ENCODE measurements around the gene HAO1.

Gene HAO1

GRCh38 chr20:7843613-7844012 lies 96.6 kb downstream of the HAO1 start:
- H3F3A ChIP-seq (ENCODE audit: insufficient read depth, low read length) = no peaks in the 10 kb centered on the region
- no peak overlapping the region for H3K27ac ChIP-seq (ENCODE audit: low read length)
- no peaks in the 10 kb centered on the region for H3K9me3 ChIP-seq (replicated peaks; ENCODE audit: insufficient read depth, low read length)
- no peaks in the 10 kb centered on the region for H3K9me2 ChIP-seq (replicated peaks; ENCODE audit: insufficient read depth, low read length)
- TF ChIP-seq CTCF (IDR thresholded peaks at IDR 0.05; ENCODE audit: low read length) = no peak
- TF ChIP-seq EZH2phosphoT487 (IDR thresholded peaks at IDR 0.05; ENCODE audit: low read length) = no peak
- no peak for TF ChIP-seq EZH2 (optimal IDR thresholded peaks at IDR 0.05; ENCODE audit: low read depth, low read length)
- H3K27me3 ChIP-seq (replicated peaks; ENCODE audit: insufficient read depth, low read length) = no peaks in the 10 kb centered on the region
- H4K20me1 ChIP-seq (ENCODE audit: insufficient read depth, low read length) = no peaks in the 10 kb centered on the region
- no peaks in the 10 kb centered on the region for H3K79me2 ChIP-seq (ENCODE audit: low read length)
- H3K9ac ChIP-seq (ENCODE audit: low read length) = no peak overlapping the region
- no peak overlapping the region for H2AFZ ChIP-seq (ENCODE audit: low read length)
- H3K4me2 ChIP-seq (ENCODE audit: low read depth, low read length) = no peak overlapping the region
- H3K36me3 ChIP-seq (replicated peaks; ENCODE audit: insufficient read depth, low read length) = no peaks in the 10 kb centered on the region
- no peaks in the 10 kb centered on the region for H3K4me1 ChIP-seq (ENCODE audit: low read length)
- no peak overlapping the region for H3K4me3 ChIP-seq (ENCODE audit: low read length)
- no peak for DNase-seq

- Histone ChIP-seq H3K4me1 (ENCODE audit: low read length) (no peaks in the 10 kb centered on the region), H4K20me1 (ENCODE audit: insufficient read depth, low read length) (no peaks in the 10 kb centered on the region), H3K9me2 (replicated peaks; ENCODE audit: insufficient read depth, low read length) (no peaks in the 10 kb centered on the region), H3K27ac (ENCODE audit: low read length) (no peak overlapping the region), H3K4me2 (ENCODE audit: low read depth, low read length) (no peak overlapping the region), H3K4me3 (ENCODE audit: low read length) (no peak overlapping the region), H2AFZ (ENCODE audit: low read length) (no peak overlapping the region), H3K36me3 (replicated peaks; ENCODE audit: insufficient read depth, low read length) (no peaks in the 10 kb centered on the region), H3K79me2 (ENCODE audit: low read length) (no peaks in the 10 kb centered on the region), H3K9me3 (replicated peaks; ENCODE audit: insufficient read depth, low read length) (no peaks in the 10 kb centered on the region), H3K9ac (ENCODE audit: low read length) (no peak overlapping the region), H3F3A (ENCODE audit: insufficient read depth, low read length) (no peaks in the 10 kb centered on the region), H3K27me3 (replicated peaks; ENCODE audit: insufficient read depth, low read length) (no peaks in the 10 kb centered on the region)
- TF ChIP-seq EZH2 (optimal IDR thresholded peaks at IDR 0.05; ENCODE audit: low read depth, low read length) (no peak), EZH2phosphoT487 (IDR thresholded peaks at IDR 0.05; ENCODE audit: low read length) (no peak), CTCF (IDR thresholded peaks at IDR 0.05; ENCODE audit: low read length) (no peak)
- no peak for DNase-seq
Measured at GRCh38 chr20:7841971-7842310, 98.3 kb downstream of the HAO1 start.

- no peaks in the 10 kb centered on the region for H3F3A ChIP-seq (ENCODE audit: insufficient read depth, low read length)
- no peak overlapping the region for H3K4me2 ChIP-seq (ENCODE audit: low read depth, low read length)
- H3K4me1 ChIP-seq (ENCODE audit: low read length) = no peaks in the 10 kb centered on the region
- H4K20me1 ChIP-seq (ENCODE audit: insufficient read depth, low read length) = no peaks in the 10 kb centered on the region
- no peaks in the 10 kb centered on the region for H3K27me3 ChIP-seq (replicated peaks; ENCODE audit: insufficient read depth, low read length)
- no peaks in the 10 kb centered on the region for H3K36me3 ChIP-seq (replicated peaks; ENCODE audit: insufficient read depth, low read length)
- no peak for DNase-seq
- no peaks in the 10 kb centered on the region for H3K79me2 ChIP-seq (ENCODE audit: low read length)
- H3K9me3 ChIP-seq (replicated peaks; ENCODE audit: insufficient read depth, low read length) = no peaks in the 10 kb centered on the region
- H3K27ac ChIP-seq (ENCODE audit: low read length) = no peak overlapping the region
- H3K9ac ChIP-seq (ENCODE audit: low read length) = no peak overlapping the region
- H3K4me3 ChIP-seq (ENCODE audit: low read length) = no peak overlapping the region
- no peaks in the 10 kb centered on the region for H3K9me2 ChIP-seq (replicated peaks; ENCODE audit: insufficient read depth, low read length)
- TF ChIP-seq CTCF (IDR thresholded peaks at IDR 0.05; ENCODE audit: low read length) (no peak), EZH2phosphoT487 (IDR thresholded peaks at IDR 0.05; ENCODE audit: low read length) (no peak), EZH2 (optimal IDR thresholded peaks at IDR 0.05; ENCODE audit: low read depth, low read length) (no peak)
- H2AFZ ChIP-seq (ENCODE audit: low read length) = no peak overlapping the region
Measured at GRCh38 chr20:7841291-7841970, 98.8 kb downstream of the HAO1 start.

Measured in MM.1S (cell line).